ENCODE data around the gene UBE2M.
A peak's percentile ranks its signal among the peaks of the same experiment; 100 is the strongest.

UBE2M gene

GRCh38 chr19:58559275-58560006 lies 1.0 kb upstream of the UBE2M start:
- Histone ChIP-seq H3K9ac (ENCODE audit: low read depth, low read length) (peak overlapping the region; percentile 91), H3K4me1 (ENCODE audit: control insufficient read depth, insufficient read depth, low read length) (peaks cover 14% of the 10 kb centered on the region), H3K36me3 (ENCODE audit: control insufficient read depth, insufficient read depth, low read length) (peaks cover 17% of the 10 kb centered on the region), H3K4me3 (ENCODE audit: low read depth, low read length) (peak overlapping the region; percentile 93), H3K9me3 (ENCODE audit: control insufficient read depth, insufficient read depth, low read length) (no peaks in the 10 kb centered on the region), H3K27ac (ENCODE audit: low read depth, low read length) (peak overlapping the region; percentile 100), H3K27me3 (ENCODE audit: control insufficient read depth, insufficient read depth, low read length) (peaks cover 39% of the 10 kb centered on the region)

- H3K27me3 ChIP-seq (ENCODE audit: control insufficient read depth, insufficient read depth, low read length) = peaks cover 32% of the 10 kb centered on the region
- H3K36me3 ChIP-seq (ENCODE audit: control insufficient read depth, insufficient read depth, low read length) = peaks cover 17% of the 10 kb centered on the region
- peak overlapping the region; percentile 100 for H3K27ac ChIP-seq (ENCODE audit: low read depth, low read length)
- peaks cover 14% of the 10 kb centered on the region for H3K4me1 ChIP-seq (ENCODE audit: control insufficient read depth, insufficient read depth, low read length)
- peak overlapping the region; percentile 97 for H3K9ac ChIP-seq (ENCODE audit: low read depth, low read length)
- peak overlapping the region; percentile 93 for H3K4me3 ChIP-seq (ENCODE audit: low read depth, low read length)
- H3K9me3 ChIP-seq (ENCODE audit: control insufficient read depth, insufficient read depth, low read length) = no peaks in the 10 kb centered on the region
Measured at GRCh38 chr19:58558623-58559274, 338 bp upstream of the UBE2M start.

GRCh38 chr19:58557221-58558065 lies 968 bp downstream of the UBE2M start:
- peaks cover 17% of the 10 kb centered on the region for H3K36me3 ChIP-seq (ENCODE audit: control insufficient read depth, insufficient read depth, low read length)
- H3K27ac ChIP-seq (ENCODE audit: low read depth, low read length) = peak overlapping the region; percentile 100
- peak overlapping the region; percentile 93 for H3K4me3 ChIP-seq (ENCODE audit: low read depth, low read length)
- H3K27me3 ChIP-seq (ENCODE audit: control insufficient read depth, insufficient read depth, low read length) = peaks cover 19% of the 10 kb centered on the region
- H3K4me1 ChIP-seq (ENCODE audit: control insufficient read depth, insufficient read depth, low read length) = peaks cover 14% of the 10 kb centered on the region
- no peaks in the 10 kb centered on the region for H3K9me3 ChIP-seq (ENCODE audit: control insufficient read depth, insufficient read depth, low read length)
- peak overlapping the region; percentile 73 for H3K9ac ChIP-seq (ENCODE audit: low read depth, low read length)

- peak overlapping the region; percentile 93; the same call in 1 of the 2 replicates for H3K4me3 ChIP-seq (ENCODE audit: low read depth, low read length)
- H3K9me3 ChIP-seq (ENCODE audit: control insufficient read depth, insufficient read depth, low read length) = no peaks in the 10 kb centered on the region
- H3K9ac ChIP-seq (ENCODE audit: low read depth, low read length) = no peak overlapping the region
- H3K27ac ChIP-seq (ENCODE audit: low read depth, low read length) = no peak overlapping the region
- H3K4me1 ChIP-seq (ENCODE audit: control insufficient read depth, insufficient read depth, low read length) = peaks cover 8% of the 10 kb centered on the region
- H3K27me3 ChIP-seq (ENCODE audit: control insufficient read depth, insufficient read depth, low read length) = peaks cover 12% of the 10 kb centered on the region
- H3K36me3 ChIP-seq (ENCODE audit: control insufficient read depth, insufficient read depth, low read length) = peaks cover 23% of the 10 kb centered on the region
Measured at GRCh38 chr19:58556622-58557220, 1.7 kb downstream of the UBE2M start.

GRCh38 chr19:58555920-58556621 lies 2.3 kb downstream of the UBE2M start:
- Histone ChIP-seq H3K4me3 (ENCODE audit: low read depth, low read length) (no peak overlapping the region), H3K27ac (ENCODE audit: low read depth, low read length) (peak overlapping the region; percentile 95), H3K9ac (ENCODE audit: low read depth, low read length) (no peak overlapping the region)

GRCh38 chr19:58555369-58555885 lies 3.0 kb downstream of the UBE2M start:
- Histone ChIP-seq H3K27me3 (ENCODE audit: control insufficient read depth, insufficient read depth, low read length) (no peaks in the 10 kb centered on the region), H3K36me3 (ENCODE audit: control insufficient read depth, insufficient read depth, low read length) (peaks cover 36% of the 10 kb centered on the region), H3K9ac (ENCODE audit: low read depth, low read length) (peak overlapping the region; percentile 3; the same call in 1 of the 2 replicates), H3K4me3 (ENCODE audit: low read depth, low read length) (peak overlapping the region; percentile 43), H3K4me1 (ENCODE audit: control insufficient read depth, insufficient read depth, low read length) (peaks cover 8% of the 10 kb centered on the region), H3K27ac (ENCODE audit: low read depth, low read length) (peak overlapping the region; percentile 95), H3K9me3 (ENCODE audit: control insufficient read depth, insufficient read depth, low read length) (no peaks in the 10 kb centered on the region)

More at GRCh38 chr19:58555920-58556621, 2.3 kb downstream of the UBE2M start:
- peaks cover 5% of the 10 kb centered on the region for H3K27me3 ChIP-seq (ENCODE audit: control insufficient read depth, insufficient read depth, low read length)
- H3K4me1 ChIP-seq (ENCODE audit: control insufficient read depth, insufficient read depth, low read length) = peaks cover 8% of the 10 kb centered on the region
- no peaks in the 10 kb centered on the region for H3K9me3 ChIP-seq (ENCODE audit: control insufficient read depth, insufficient read depth, low read length)
- peaks cover 30% of the 10 kb centered on the region for H3K36me3 ChIP-seq (ENCODE audit: control insufficient read depth, insufficient read depth, low read length)

GRCh38 chr19:58554494-58555368 lies 3.7 kb downstream of the UBE2M start, which contains the start of gene CHMP2A:
Gene CHMP2A (minus strand): TSS chr19:58555105. CDS start chr19:58554212, 893 bp downstream.
- H3K36me3 ChIP-seq (ENCODE audit: control insufficient read depth, insufficient read depth, low read length) = peaks cover 43% of the 10 kb centered on the region
- peak within 1 kb of the TSS; percentile 95 for H3K27ac ChIP-seq (ENCODE audit: low read depth, low read length)
- no peaks in the 10 kb centered on the region for H3K9me3 ChIP-seq (ENCODE audit: control insufficient read depth, insufficient read depth, low read length)
- peak within 1 kb of the TSS; percentile 76 for H3K4me3 ChIP-seq (ENCODE audit: low read depth, low read length)
- no peaks in the 10 kb centered on the region for H3K27me3 ChIP-seq (ENCODE audit: control insufficient read depth, insufficient read depth, low read length)
- peaks cover 5% of the 10 kb centered on the region for H3K4me1 ChIP-seq (ENCODE audit: control insufficient read depth, insufficient read depth, low read length)
- peak within 1 kb of the TSS; percentile 85 for H3K9ac ChIP-seq (ENCODE audit: low read depth, low read length)

GRCh38 chr19:58553799-58554493 lies 4.5 kb downstream of the UBE2M start:
- Histone ChIP-seq H3K4me1 (ENCODE audit: control insufficient read depth, insufficient read depth, low read length) (peaks cover 3% of the 10 kb centered on the region), H3K36me3 (ENCODE audit: control insufficient read depth, insufficient read depth, low read length) (peaks cover 51% of the 10 kb centered on the region)

GRCh38 chr19:58552655-58553054 lies 5.8 kb downstream of the UBE2M start:
- Histone ChIP-seq H3K9me3 (ENCODE audit: control insufficient read depth, insufficient read depth, low read length) (no peaks in the 10 kb centered on the region), H3K27me3 (ENCODE audit: control insufficient read depth, insufficient read depth, low read length) (no peaks in the 10 kb centered on the region), H3K9ac (ENCODE audit: low read depth, low read length) (no peak overlapping the region), H3K27ac (ENCODE audit: low read depth, low read length) (no peak overlapping the region), H3K4me3 (ENCODE audit: low read depth, low read length) (no peak overlapping the region), H3K4me1 (ENCODE audit: control insufficient read depth, insufficient read depth, low read length) (peaks cover 3% of the 10 kb centered on the region), H3K36me3 (ENCODE audit: control insufficient read depth, insufficient read depth, low read length) (peaks cover 64% of the 10 kb centered on the region)

More at GRCh38 chr19:58553799-58554493, 4.5 kb downstream of the UBE2M start:
- H3K9ac ChIP-seq (ENCODE audit: low read depth, low read length) = peak overlapping the region; percentile 85
- H3K27me3 ChIP-seq (ENCODE audit: control insufficient read depth, insufficient read depth, low read length) = no peaks in the 10 kb centered on the region
- H3K4me3 ChIP-seq (ENCODE audit: low read depth, low read length) = peak overlapping the region; percentile 76
- no peaks in the 10 kb centered on the region for H3K9me3 ChIP-seq (ENCODE audit: control insufficient read depth, insufficient read depth, low read length)
- peak overlapping the region; percentile 95 for H3K27ac ChIP-seq (ENCODE audit: low read depth, low read length)
